K562 (cell line): ENCODE data around the gene PGPEP1. TPM values are rescaled to one million over a fixed set of nuclear protein-coding genes. Genes with fewer than 3 reads are reported as not detected.

ENCODE experiments used
- BACH1 ChIP-seq: fragments of 200-800 bp; sonication (Bioruptor generic); IDR thresholded peaks from 2 replicates; pipeline ENCODE4 v1.6.1; 2016; ENCODE audit warnings: missing genetic modification characterization, missing compliant biosample characterization
- CBX1 ChIP-seq: sonication (generic); IDR thresholded peaks from 2 replicates; pipeline ENCODE4 v1.6.1; 2016; ENCODE audit warnings: antibody characterized with exemption, low read depth, mild to moderate bottlenecking
- CXXC5 ChIP-seq: fragments of 250-450 bp; sonication (Bioruptor Pico); IDR thresholded peaks from 2 replicates; pipeline ENCODE4 v1.8.0; 2022; ENCODE audit warnings: inconsistent platforms, mild to moderate bottlenecking, moderate library complexity
- KDM4B ChIP-seq, 2 experiments: fragments of 450-650 bp in 1 of 2; sonication (generic) in 1 of 2; IDR thresholded peaks; 2 replicates each; pipeline ENCODE4 v1.6.1; 2016 to 2017; ENCODE audit warnings: borderline replicate concordance in 2 of 2, antibody characterized with exemption in 1 of 2, low read depth in 1 of 2, mild to moderate bottlenecking in 1 of 2
- MTA1 ChIP-seq: fragments of 450-650 bp; IDR thresholded peaks from 2 replicates; pipeline ENCODE4 v1.6.1; 2017; ENCODE audit warnings: borderline replicate concordance
- NCOR1 ChIP-seq: fragments of 450-650 bp; IDR thresholded peaks from 2 replicates; pipeline ENCODE4 v1.6.1; 2016; ENCODE audit warnings: mild to moderate bottlenecking, moderate library complexity
- NR2C2 ChIP-seq, 2 experiments: fragments of 200-800 bp in 1 of 2; sonication (Bioruptor generic) in 1 of 2; sonication (generic) in 1 of 2; formaldehyde crosslinking in 1 of 2; IDR thresholded peaks; 2 replicates each; pipeline versions ENCODE4 v1.6.1 to v1.8.0; 2016 to 2022; ENCODE audit warnings: mild to moderate bottlenecking in 1 of 2, missing compliant biosample characterization in 1 of 2, missing genetic modification characterization in 1 of 2, missing genetic modification reagents in 1 of 2
- POLR2H ChIP-seq: IDR thresholded peaks from 2 replicates; pipeline ENCODE4 v1.6.1; 2016; ENCODE audit warnings: missing genetic modification characterization, low read depth, mild to moderate bottlenecking, control low read depth, missing compliant biosample characterization, moderate library complexity
- TAF9B ChIP-seq: fragments of 450-650 bp; IDR thresholded peaks from 2 replicates; pipeline ENCODE4 v1.6.1; 2018; ENCODE audit warnings: mild to moderate bottlenecking; ENCODE audit not compliant: partially characterized antibody
- TCF7 ChIP-seq: sonication (generic); IDR thresholded peaks from 2 replicates; pipeline ENCODE4 v1.6.1; 2016; ENCODE audit warnings: antibody characterized with exemption, borderline replicate concordance
- USF1 ChIP-seq: sonication (generic); formaldehyde crosslinking; IDR thresholded peaks from 2 replicates; pipeline ENCODE4 v1.9.0; 2022; ENCODE audit warnings: mild to moderate bottlenecking, missing genetic modification reagents
- VEZF1 ChIP-seq: fragments of 200-800 bp; sonication (Bioruptor generic); IDR thresholded peaks from 2 replicates; pipeline ENCODE4 v1.6.1; 2017; ENCODE audit warnings: missing genetic modification characterization, missing compliant biosample characterization
- ZNF239 ChIP-seq: fragments of 250-450 bp; sonication (Bioruptor Pico); IDR thresholded peaks from 2 replicates; pipeline ENCODE4 v1.4.0; 2020; ENCODE audit warnings: mild to moderate bottlenecking
- ZNF316 ChIP-seq: fragments of 450-650 bp; IDR thresholded peaks from 2 replicates; pipeline ENCODE4 v1.6.1; 2016
- ZNF696 ChIP-seq: fragments of 250-450 bp; sonication (Bioruptor Pico); conservative IDR thresholded peaks from 2 replicates; pipeline ENCODE4 v1.4.0; 2020; ENCODE audit warnings: mild to moderate bottlenecking, moderate library complexity
- ZNF707 ChIP-seq: fragments of 250-450 bp; sonication (Bioruptor Pico); conservative IDR thresholded peaks from 2 replicates; pipeline ENCODE4 v1.8.0; 2022; ENCODE audit warnings: inconsistent platforms, mild to moderate bottlenecking, moderate library complexity
- polyA plus RNA-seq, 8 experiments: library from polyadenylated mRNA; depleted of rRNA in 4 of 8; stranded (reverse) in 5 of 8; unstranded in 3 of 8; fragments of >200 nt; fragmentation: Nextera tagmentation in 2 of 8; fragmentation: Illumina TruSeq in 1 of 8; extraction: Ambion mirVana in 2 of 8; extraction: Trizol in 1 of 8; gene quantifications; 2 replicates each; pipeline versions ENCODE4 v1.2.1 to v1.2.3, GENCODE V29; 2011 to 2014; ENCODE audit warnings: inconsistent platforms in 1 of 8, missing spikeins in 1 of 8
- total RNA-seq, 7 experiments: library from RNA; depleted of rRNA in 6 of 7; stranded (reverse); fragments of >200 nt in 6 of 7; fragmentation: Illumina TruSeq in 2 of 7; extraction: Trizol in 2 of 7; gene quantifications; 2 replicates each; pipeline versions ENCODE4 v1.2.1 to v1.2.3, GENCODE V29; 2011 to 2021; ENCODE audit warnings: low replicate concordance in 1 of 7
- TF ChIP-seq, protein P1 (sequence below), 2 experiments: IDR thresholded peaks; 2 replicates each; pipeline ENCODE4 v1.6.1; 2011; ENCODE audit warnings: borderline replicate concordance in 1 of 2, control low read depth in 1 of 2, low read depth in 1 of 2, low read length in 1 of 2, mild to moderate bottlenecking in 1 of 2, mixed read lengths in 1 of 2, moderate library complexity in 1 of 2; ENCODE audit not compliant: insufficient read depth in 1 of 2, insufficient read length in 1 of 2, poor library complexity in 1 of 2, severe bottlenecking in 1 of 2; ENCODE audit errors: extremely low read depth in 1 of 2
- TF ChIP-seq, protein P2 (sequence below): fragments of 250-450 bp; sonication (Bioruptor Pico); IDR thresholded peaks from 2 replicates; pipeline ENCODE4 v1.9.0; 2021; ENCODE audit warnings: mild to moderate bottlenecking, inconsistent platforms
- TF ChIP-seq, protein P3 (sequence below): fragments of 450-650 bp; formaldehyde crosslinking; IDR thresholded peaks from 2 replicates; pipeline ENCODE4 v1.4.0; 2020; ENCODE audit warnings: mild to moderate bottlenecking, moderate library complexity

Gene PGPEP1
- total and polyA plus RNA-seq, 9 of the 15 experiments (the other 6 are each of a cell fraction or from before 2014, with no cell fraction given) = 10.0 to 69.6 (median 33.5) TPM

GRCh38 chr19:18304458-18305310 lies 35.7 kb upstream of the PGPEP1 start (continued):
- TF ChIP-seq, protein P1, sequence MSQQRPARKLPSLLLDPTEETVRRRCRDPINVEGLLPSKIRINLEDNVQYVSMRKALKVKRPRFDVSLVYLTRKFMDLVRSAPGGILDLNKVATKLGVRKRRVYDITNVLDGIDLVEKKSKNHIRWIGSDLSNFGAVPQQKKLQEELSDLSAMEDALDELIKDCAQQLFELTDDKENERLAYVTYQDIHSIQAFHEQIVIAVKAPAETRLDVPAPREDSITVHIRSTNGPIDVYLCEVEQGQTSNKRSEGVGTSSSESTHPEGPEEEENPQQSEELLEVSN (IDR thresholded peaks at IDR 0.05; ENCODE audit: borderline replicate concordance in 1 of 2, extremely low read depth in 1 of 2, insufficient read depth in 1 of 2, insufficient read length in 1 of 2, low read depth in 1 of 2, low read length in 1 of 2, poor library complexity in 1 of 2, severe bottlenecking in 1 of 2) = peak in 1 of 2 experiments; percentile 39
- peak; percentile 47 for TF ChIP-seq CXXC5
- no peak for TF ChIP-seq ZNF239 (CRISPR knock-in tag)
- peak; percentile 60; the same call in 1 of the 2 replicates for TF ChIP-seq TCF7
- TF ChIP-seq ZNF707 (CRISPR knock-in tag) = peak; percentile 80
- no peak for TF ChIP-seq TAF9B
- TF ChIP-seq, protein P2, sequence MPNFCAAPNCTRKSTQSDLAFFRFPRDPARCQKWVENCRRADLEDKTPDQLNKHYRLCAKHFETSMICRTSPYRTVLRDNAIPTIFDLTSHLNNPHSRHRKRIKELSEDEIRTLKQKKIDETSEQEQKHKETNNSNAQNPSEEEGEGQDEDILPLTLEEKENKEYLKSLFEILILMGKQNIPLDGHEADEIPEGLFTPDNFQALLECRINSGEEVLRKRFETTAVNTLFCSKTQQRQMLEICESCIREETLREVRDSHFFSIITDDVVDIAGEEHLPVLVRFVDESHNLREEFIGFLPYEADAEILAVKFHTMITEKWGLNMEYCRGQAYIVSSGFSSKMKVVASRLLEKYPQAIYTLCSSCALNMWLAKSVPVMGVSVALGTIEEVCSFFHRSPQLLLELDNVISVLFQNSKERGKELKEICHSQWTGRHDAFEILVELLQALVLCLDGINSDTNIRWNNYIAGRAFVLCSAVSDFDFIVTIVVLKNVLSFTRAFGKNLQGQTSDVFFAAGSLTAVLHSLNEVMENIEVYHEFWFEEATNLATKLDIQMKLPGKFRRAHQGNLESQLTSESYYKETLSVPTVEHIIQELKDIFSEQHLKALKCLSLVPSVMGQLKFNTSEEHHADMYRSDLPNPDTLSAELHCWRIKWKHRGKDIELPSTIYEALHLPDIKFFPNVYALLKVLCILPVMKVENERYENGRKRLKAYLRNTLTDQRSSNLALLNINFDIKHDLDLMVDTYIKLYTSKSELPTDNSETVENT (CRISPR knock-in tag) = peak; percentile 62; the same call in 1 of the 2 replicates
- no peak for TF ChIP-seq CBX1
- no peak for TF ChIP-seq BACH1
- no peak for TF ChIP-seq USF1 (CRISPR knock-in tag)
- peak; percentile 79 for TF ChIP-seq MTA1
- TF ChIP-seq VEZF1 (CRISPR knock-in tag) = peak; percentile 86
- TF ChIP-seq KDM4B (IDR thresholded peaks at IDR 0.05; ENCODE audit: borderline replicate concordance in 2 of 2, low read depth in 1 of 2) = peak in 1 of 2 experiments; percentile 41; a peak in 1 of 4 replicates
- TF ChIP-seq NCOR1 = peak; percentile 40
- TF ChIP-seq, protein P3, sequence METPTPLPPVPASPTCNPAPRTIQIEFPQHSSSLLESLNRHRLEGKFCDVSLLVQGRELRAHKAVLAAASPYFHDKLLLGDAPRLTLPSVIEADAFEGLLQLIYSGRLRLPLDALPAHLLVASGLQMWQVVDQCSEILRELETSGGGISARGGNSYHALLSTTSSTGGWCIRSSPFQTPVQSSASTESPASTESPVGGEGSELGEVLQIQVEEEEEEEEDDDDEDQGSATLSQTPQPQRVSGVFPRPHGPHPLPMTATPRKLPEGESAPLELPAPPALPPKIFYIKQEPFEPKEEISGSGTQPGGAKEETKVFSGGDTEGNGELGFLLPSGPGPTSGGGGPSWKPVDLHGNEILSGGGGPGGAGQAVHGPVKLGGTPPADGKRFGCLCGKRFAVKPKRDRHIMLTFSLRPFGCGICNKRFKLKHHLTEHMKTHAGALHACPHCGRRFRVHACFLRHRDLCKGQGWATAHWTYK (CRISPR knock-in tag) = no peak; the same call in 1 of the 2 replicates
- no peak for TF ChIP-seq ZNF696 (CRISPR knock-in tag)
- TF ChIP-seq ZNF316 = 0 out of 2 replicates have a peak, but pooled peaks have one; percentile 6
- peak; percentile 29; the same call in 1 of the 2 replicates for TF ChIP-seq POLR2H (tag)
- TF ChIP-seq NR2C2 (CRISPR knock-in tag; IDR thresholded peaks at IDR 0.05) = no peak
- peak; percentile 64 for TF ChIP-seq NR2C2 (tag; IDR thresholded peaks at IDR 0.05)
